ENCODE measurements around the gene SSR1.

Gene SSR1

GRCh38 chr6:7311176-7311575 lies 1.8 kb downstream of the SSR1 start:
- peak in 1 of 2 experiments; percentile 38 for DNase-seq (ENCODE audit: low read depth in 1 of 2, low spot score in 1 of 2)
- H3K4me3 ChIP-seq (replicated peaks; ENCODE audit: insufficient read depth, low read length) = peak overlapping the region; percentile 96
- TF ChIP-seq GABPA (IDR thresholded peaks at IDR 0.05; ENCODE audit: low read depth) (no peak), SPI1 (IDR thresholded peaks at IDR 0.05; ENCODE audit: borderline replicate concordance, low read depth) (no peak), POLR2AphosphoS5 (IDR thresholded peaks at IDR 0.05; ENCODE audit: low read depth) (no peak)
- TF ChIP-seq, protein P1, sequence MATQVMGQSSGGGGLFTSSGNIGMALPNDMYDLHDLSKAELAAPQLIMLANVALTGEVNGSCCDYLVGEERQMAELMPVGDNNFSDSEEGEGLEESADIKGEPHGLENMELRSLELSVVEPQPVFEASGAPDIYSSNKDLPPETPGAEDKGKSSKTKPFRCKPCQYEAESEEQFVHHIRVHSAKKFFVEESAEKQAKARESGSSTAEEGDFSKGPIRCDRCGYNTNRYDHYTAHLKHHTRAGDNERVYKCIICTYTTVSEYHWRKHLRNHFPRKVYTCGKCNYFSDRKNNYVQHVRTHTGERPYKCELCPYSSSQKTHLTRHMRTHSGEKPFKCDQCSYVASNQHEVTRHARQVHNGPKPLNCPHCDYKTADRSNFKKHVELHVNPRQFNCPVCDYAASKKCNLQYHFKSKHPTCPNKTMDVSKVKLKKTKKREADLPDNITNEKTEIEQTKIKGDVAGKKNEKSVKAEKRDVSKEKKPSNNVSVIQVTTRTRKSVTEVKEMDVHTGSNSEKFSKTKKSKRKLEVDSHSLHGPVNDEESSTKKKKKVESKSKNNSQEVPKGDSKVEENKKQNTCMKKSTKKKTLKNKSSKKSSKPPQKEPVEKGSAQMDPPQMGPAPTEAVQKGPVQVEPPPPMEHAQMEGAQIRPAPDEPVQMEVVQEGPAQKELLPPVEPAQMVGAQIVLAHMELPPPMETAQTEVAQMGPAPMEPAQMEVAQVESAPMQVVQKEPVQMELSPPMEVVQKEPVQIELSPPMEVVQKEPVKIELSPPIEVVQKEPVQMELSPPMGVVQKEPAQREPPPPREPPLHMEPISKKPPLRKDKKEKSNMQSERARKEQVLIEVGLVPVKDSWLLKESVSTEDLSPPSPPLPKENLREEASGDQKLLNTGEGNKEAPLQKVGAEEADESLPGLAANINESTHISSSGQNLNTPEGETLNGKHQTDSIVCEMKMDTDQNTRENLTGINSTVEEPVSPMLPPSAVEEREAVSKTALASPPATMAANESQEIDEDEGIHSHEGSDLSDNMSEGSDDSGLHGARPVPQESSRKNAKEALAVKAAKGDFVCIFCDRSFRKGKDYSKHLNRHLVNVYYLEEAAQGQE (IDR thresholded peaks at IDR 0.05; ENCODE audit: insufficient replicate concordance, low read depth) = no peak
- TF ChIP-seq, protein P2, sequence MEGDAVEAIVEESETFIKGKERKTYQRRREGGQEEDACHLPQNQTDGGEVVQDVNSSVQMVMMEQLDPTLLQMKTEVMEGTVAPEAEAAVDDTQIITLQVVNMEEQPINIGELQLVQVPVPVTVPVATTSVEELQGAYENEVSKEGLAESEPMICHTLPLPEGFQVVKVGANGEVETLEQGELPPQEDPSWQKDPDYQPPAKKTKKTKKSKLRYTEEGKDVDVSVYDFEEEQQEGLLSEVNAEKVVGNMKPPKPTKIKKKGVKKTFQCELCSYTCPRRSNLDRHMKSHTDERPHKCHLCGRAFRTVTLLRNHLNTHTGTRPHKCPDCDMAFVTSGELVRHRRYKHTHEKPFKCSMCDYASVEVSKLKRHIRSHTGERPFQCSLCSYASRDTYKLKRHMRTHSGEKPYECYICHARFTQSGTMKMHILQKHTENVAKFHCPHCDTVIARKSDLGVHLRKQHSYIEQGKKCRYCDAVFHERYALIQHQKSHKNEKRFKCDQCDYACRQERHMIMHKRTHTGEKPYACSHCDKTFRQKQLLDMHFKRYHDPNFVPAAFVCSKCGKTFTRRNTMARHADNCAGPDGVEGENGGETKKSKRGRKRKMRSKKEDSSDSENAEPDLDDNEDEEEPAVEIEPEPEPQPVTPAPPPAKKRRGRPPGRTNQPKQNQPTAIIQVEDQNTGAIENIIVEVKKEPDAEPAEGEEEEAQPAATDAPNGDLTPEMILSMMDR (IDR thresholded peaks at IDR 0.05; ENCODE audit: insufficient read depth, low read length) = no peak
- peak overlapping the region; percentile 86 for H3K27ac ChIP-seq (replicated peaks)
- H3K27me3 ChIP-seq (ENCODE audit: insufficient read depth, poor library complexity, severe bottlenecking) = no peaks in the 10 kb centered on the region

GRCh38 chr6:7309050-7309449 lies 3.9 kb downstream of the SSR1 start:
- H3K27me3 ChIP-seq (ENCODE audit: insufficient read depth, poor library complexity, severe bottlenecking) = no peaks in the 10 kb centered on the region
- no peak for TF ChIP-seq SPI1 (IDR thresholded peaks at IDR 0.05; ENCODE audit: borderline replicate concordance, low read depth)
- TF ChIP-seq, protein P2 (IDR thresholded peaks at IDR 0.05; ENCODE audit: insufficient read depth, low read length) = no peak
- no peak for TF ChIP-seq POLR2AphosphoS5 (IDR thresholded peaks at IDR 0.05; ENCODE audit: low read depth)
- TF ChIP-seq, protein P1 (IDR thresholded peaks at IDR 0.05; ENCODE audit: insufficient replicate concordance, low read depth) = no peak
- no peak for TF ChIP-seq GABPA (IDR thresholded peaks at IDR 0.05; ENCODE audit: low read depth)
- H3K4me3 ChIP-seq (replicated peaks; ENCODE audit: insufficient read depth, low read length) = no peak overlapping the region
- H3K27ac ChIP-seq (replicated peaks) = no peak overlapping the region
- DNase-seq (ENCODE audit: low read depth in 1 of 2, low spot score in 1 of 2) = no peak

GRCh38 chr6:7307533-7307932 lies 5.5 kb downstream of the SSR1 start:
- Histone ChIP-seq H3K27me3 (ENCODE audit: insufficient read depth, poor library complexity, severe bottlenecking) (no peaks in the 10 kb centered on the region), H3K27ac (replicated peaks) (no peak overlapping the region), H3K4me3 (replicated peaks; ENCODE audit: insufficient read depth, low read length) (no peak overlapping the region)
- TF ChIP-seq SPI1 (IDR thresholded peaks at IDR 0.05; ENCODE audit: borderline replicate concordance, low read depth) (no peak), GABPA (IDR thresholded peaks at IDR 0.05; ENCODE audit: low read depth) (no peak), POLR2AphosphoS5 (IDR thresholded peaks at IDR 0.05; ENCODE audit: low read depth) (no peak)
- TF ChIP-seq, protein P2 (IDR thresholded peaks at IDR 0.05; ENCODE audit: insufficient read depth, low read length) = no peak
- TF ChIP-seq, protein P1 (IDR thresholded peaks at IDR 0.05; ENCODE audit: insufficient replicate concordance, low read depth) = no peak
- no peak for DNase-seq (ENCODE audit: low read depth in 1 of 2, low spot score in 1 of 2)

Data from HL-60 (cell line).